Femur (tissue), 1 donor: ENCODE results near the gene ADGRF5.

Source experiments
- DNase-seq: peaks from one replicate; pipeline ENCODE4 v3.0.0-alpha.2; 2017

The ADGRF5 gene, protein sequence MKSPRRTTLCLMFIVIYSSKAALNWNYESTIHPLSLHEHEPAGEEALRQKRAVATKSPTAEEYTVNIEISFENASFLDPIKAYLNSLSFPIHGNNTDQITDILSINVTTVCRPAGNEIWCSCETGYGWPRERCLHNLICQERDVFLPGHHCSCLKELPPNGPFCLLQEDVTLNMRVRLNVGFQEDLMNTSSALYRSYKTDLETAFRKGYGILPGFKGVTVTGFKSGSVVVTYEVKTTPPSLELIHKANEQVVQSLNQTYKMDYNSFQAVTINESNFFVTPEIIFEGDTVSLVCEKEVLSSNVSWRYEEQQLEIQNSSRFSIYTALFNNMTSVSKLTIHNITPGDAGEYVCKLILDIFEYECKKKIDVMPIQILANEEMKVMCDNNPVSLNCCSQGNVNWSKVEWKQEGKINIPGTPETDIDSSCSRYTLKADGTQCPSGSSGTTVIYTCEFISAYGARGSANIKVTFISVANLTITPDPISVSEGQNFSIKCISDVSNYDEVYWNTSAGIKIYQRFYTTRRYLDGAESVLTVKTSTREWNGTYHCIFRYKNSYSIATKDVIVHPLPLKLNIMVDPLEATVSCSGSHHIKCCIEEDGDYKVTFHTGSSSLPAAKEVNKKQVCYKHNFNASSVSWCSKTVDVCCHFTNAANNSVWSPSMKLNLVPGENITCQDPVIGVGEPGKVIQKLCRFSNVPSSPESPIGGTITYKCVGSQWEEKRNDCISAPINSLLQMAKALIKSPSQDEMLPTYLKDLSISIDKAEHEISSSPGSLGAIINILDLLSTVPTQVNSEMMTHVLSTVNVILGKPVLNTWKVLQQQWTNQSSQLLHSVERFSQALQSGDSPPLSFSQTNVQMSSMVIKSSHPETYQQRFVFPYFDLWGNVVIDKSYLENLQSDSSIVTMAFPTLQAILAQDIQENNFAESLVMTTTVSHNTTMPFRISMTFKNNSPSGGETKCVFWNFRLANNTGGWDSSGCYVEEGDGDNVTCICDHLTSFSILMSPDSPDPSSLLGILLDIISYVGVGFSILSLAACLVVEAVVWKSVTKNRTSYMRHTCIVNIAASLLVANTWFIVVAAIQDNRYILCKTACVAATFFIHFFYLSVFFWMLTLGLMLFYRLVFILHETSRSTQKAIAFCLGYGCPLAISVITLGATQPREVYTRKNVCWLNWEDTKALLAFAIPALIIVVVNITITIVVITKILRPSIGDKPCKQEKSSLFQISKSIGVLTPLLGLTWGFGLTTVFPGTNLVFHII (N-terminal part only)

GRCh38 chr6:46921731-46922130, at the start of gene ADGRF5:
Gene ADGRF5, minus strand, starts transcription at chr6:46921938. Its CDS starts 15,176 bp downstream, at chr6:46906762.
- DNase-seq = no peak

DNA sequence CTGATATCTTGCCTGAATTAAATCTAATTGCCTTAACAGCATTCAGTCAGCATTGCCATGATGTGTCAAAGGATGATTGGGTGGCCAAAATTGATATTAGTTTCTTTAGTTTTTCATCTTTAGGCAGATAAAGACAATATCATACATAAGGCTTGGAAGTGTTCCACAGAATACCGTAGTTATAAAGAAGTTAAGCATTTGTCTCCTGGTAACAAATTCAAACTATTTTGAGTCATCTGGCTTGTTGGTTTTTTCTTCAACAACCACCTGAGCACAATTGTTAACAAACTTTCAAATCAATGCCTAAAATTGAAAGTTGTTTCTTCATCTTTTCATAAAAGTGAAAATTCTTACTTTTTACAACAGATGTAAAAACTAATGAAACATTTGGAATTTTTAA, 47.5 kb upstream of the ADGRF5 start:
- DNase-seq = no peak

DNA sequence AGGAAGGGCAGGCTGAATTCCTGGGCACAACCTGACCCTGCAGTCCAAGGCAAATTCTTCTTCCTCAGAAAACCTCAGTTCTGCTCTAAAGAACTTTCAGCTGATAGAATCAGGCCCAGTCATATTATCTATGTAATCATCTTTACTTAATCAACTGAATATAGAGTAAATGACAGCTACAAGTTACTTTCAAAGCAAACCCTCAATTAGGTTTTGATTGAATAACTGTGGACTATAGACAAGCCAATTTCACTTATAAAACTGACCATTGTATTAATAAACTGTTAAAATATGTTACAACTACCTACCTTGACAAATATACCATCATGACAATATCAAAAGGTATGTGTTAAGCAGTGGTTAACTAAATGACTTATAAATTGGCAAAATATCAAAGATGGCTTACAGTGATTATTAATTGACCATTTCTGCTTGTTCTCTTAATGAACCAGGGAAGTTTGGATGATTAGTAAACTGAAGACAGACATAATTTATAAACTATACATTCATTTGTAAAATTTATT, 46.1 kb upstream of the ADGRF5 start:
- no peak for DNase-seq

GRCh38 chr6:46964716-46965519, 43.2 kb upstream of the ADGRF5 start:
- no peak for DNase-seq

- DNase-seq = no peak
Observed at GRCh38 chr6:46963626-46964025, 41.9 kb upstream of the ADGRF5 start.

DNA sequence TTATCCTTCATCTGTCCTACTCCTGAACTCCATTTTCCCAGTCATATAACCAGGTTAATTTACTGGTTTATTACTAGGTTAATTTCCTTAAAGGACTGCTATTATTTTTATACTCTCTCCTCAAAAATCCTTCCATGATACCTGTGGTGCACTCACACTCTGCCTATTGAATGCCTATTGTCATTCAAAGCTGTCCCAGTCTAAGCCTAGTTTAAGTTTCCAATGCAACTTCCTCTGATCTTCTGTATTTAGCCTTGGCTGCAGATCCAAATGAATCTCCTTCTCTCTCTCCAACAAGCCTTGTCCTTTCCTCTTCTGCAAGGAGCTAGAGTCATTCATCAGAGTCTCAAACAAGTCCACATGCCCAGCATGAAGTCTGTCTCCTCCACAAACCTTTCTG, 41.3 kb upstream of the ADGRF5 start:
- DNase-seq = no peak

- DNase-seq = no peak
Observed at GRCh38 chr6:46961711-46962110, 40.0 kb upstream of the ADGRF5 start.

- no peak for DNase-seq
Observed at GRCh38 chr6:46961232-46961631, 39.5 kb upstream of the ADGRF5 start.

GRCh38 chr6:46959419-46959818, 37.7 kb upstream of the ADGRF5 start:
- DNase-seq = no peak

GRCh38 chr6:46956409-46956808, 34.7 kb upstream of the ADGRF5 start:
- DNase-seq = no peak

GRCh38 chr6:46954837-46955451, 33.2 kb upstream of the ADGRF5 start:
- DNase-seq = no peak

DNA sequence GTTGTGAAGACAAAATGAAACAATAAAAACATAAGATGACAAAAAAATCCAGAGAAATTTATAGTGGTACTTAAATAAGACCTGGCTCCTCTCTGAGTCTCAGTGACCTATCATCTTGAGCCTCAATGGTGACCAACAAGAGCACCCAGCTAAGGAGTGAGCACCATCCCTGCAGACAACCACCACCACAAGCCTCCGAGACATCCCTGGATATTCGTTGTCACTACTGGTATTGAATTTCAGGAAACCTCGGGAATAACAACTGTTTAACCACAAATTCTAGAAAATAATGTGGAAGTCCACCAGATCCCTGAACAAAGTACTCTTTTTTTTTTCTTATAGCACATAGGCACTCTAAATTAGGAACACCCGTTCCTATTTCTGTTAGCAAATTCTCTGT, 32.2 kb upstream of the ADGRF5 start:
- DNase-seq = no peak

DNA sequence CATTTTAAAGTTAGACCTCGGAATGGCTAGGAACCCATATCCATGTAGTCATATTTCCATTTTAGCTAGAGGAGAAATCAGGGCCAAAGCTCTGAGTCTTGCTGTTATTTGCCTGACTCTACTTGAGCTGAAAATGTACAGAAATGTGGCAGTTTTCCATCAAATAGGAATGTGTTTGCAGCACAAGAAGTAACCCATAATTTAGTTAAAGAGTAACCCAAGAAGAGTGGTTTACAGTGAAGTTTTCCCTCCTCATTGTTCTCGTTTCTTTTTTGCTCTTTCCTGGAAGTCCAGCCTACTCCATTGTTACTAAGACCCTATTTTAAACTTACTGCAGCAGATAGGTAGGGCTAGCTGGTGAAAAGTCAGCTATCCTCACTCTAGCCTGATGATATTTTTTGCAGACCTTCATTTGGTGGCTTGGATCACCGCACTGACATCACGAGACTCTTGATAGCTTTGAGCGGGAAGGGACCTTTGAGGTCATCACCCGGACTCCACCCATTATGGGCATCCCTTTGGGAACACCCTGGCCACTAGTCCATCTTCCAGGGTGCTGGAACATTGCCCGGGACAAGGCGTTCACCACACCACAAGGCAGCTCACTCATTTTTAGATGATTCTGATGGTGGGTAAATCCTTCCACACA, 28.0 kb upstream of the ADGRF5 start:
- peak; percentile 66 for DNase-seq

DNA sequence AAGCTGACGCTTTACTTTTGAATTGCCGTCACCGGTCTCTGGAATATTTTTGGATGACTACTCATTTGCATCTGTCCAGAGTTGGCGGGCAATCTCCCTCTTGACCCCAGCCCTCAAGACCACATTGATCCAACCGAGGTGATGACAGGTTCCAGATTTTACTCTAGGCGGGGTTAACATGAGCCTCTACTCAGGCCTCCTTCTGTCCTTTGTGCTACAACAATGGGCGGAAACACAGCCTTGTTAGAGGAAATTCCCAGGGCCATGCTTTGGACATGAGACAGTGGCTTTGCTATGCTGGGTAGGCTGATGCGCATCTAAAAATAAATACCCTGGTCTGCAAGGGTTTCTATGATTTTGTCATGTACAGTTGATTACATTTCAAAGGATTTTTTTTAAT, 27.0 kb upstream of the ADGRF5 start:
- DNase-seq = peak; percentile 44

DNA sequence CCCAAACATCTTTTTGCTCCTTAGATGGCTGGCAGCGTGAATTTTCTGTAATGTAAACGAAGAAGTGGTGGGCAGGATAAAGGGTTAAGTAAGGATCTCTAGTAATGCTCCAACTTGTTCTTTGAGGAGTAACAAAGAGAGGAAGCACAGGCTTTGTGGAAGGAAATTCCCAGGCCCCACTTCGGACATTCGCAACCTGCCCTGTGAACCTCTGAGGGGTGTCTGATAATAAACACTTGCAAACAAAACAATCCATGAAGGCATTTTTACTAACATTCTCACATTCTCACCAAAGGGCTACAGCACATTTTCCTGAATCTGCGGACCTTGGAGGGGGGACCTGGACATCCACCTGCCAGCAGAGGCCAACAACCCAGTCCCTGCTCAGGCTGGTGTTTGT, 25.8 kb upstream of the ADGRF5 start:
- DNase-seq = no peak

GRCh38 chr6:46940433-46941226, 18.9 kb upstream of the ADGRF5 start:
- DNase-seq = no peak

GRCh38 chr6:46937642-46938041, 15.9 kb upstream of the ADGRF5 start:
- DNase-seq = no peak

DNA sequence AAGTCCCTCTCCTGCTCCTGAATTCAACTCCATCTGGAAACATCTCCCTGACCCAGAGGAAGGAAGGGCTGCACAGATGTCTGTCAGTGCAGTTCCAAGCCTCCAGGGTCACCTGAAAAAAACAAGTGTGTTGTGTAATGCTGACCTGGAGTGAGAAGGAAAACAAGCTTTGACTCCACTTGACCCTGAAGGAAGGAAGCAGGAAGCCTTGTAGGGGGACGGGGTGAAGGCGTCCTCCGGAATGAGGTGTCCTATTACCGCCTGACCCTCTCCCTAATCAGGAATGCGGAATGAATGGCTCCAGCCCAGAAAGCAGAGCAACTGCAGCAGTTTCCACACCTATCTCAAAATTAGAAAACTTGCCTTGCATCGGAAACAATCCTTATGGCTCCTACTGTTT, 13.9 kb upstream of the ADGRF5 start:
- DNase-seq = peak; percentile 23

DNA sequence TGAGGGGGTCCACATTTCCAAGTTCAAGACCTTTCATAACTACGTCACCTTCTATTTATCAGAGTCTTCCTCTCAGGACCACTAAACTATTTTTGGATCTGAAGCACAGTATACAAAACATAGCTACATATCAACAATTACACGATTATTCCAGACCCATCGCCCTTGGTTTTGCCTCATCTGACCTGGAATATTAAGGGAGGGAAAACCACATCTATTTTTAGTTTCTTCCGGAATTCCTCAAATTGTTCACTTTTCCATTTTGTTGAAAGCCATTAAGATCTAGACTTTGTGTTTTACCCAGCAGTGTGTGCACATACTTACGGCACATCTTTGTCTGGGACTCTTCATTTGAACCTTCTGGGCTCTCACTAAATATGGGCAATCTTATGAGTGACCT, 12.0 kb upstream of the ADGRF5 start:
- no peak for DNase-seq
